Mesodermal cell (in vitro differentiated cells): Measurements from ENCODE around the gene PLBD2.

ENCODE experiments used
- H3K27ac ChIP-seq: 2 replicates; pipeline ENCODE4 v1.7.0; 2013; ENCODE audit warnings: mild to moderate bottlenecking, low read depth, low read length, moderate library complexity; ENCODE audit not compliant: severe bottlenecking
- H3K36me3 ChIP-seq: 2 replicates; pipeline ENCODE4 v1.7.1; 2013; ENCODE audit warnings: mild to moderate bottlenecking, low read length, moderate library complexity; ENCODE audit not compliant: control insufficient read depth, insufficient read depth
- H3K4me1 ChIP-seq: one replicate; pipeline ENCODE4 v1.7.1; 2013; ENCODE audit warnings: mild to moderate bottlenecking, low read length; ENCODE audit not compliant: insufficient read depth, control insufficient read depth, poor library complexity, severe bottlenecking
- H3K4me3 ChIP-seq: 2 replicates; pipeline ENCODE4 v1.7.0; 2013; ENCODE audit warnings: low read length, control low read depth, mild to moderate bottlenecking; ENCODE audit not compliant: insufficient read depth, poor library complexity, severe bottlenecking; ENCODE audit errors: extremely low read depth
- H3K9me3 ChIP-seq: 2 replicates; pipeline ENCODE4 v1.7.1; 2013; ENCODE audit warnings: mild to moderate bottlenecking, low read length, moderate library complexity; ENCODE audit not compliant: control insufficient read depth
- WGBS, 2 experiments: methylation state at CpG; one replicate each; pipeline ENCODE4 v1.1.5; 2013; ENCODE audit warnings: missing lambda C conversion rate in 2 of 2; ENCODE audit not compliant: insufficient coverage in 2 of 2; 5-methylcytosine and 5-hydroxymethylcytosine counted together

The PLBD2 gene

DNA sequence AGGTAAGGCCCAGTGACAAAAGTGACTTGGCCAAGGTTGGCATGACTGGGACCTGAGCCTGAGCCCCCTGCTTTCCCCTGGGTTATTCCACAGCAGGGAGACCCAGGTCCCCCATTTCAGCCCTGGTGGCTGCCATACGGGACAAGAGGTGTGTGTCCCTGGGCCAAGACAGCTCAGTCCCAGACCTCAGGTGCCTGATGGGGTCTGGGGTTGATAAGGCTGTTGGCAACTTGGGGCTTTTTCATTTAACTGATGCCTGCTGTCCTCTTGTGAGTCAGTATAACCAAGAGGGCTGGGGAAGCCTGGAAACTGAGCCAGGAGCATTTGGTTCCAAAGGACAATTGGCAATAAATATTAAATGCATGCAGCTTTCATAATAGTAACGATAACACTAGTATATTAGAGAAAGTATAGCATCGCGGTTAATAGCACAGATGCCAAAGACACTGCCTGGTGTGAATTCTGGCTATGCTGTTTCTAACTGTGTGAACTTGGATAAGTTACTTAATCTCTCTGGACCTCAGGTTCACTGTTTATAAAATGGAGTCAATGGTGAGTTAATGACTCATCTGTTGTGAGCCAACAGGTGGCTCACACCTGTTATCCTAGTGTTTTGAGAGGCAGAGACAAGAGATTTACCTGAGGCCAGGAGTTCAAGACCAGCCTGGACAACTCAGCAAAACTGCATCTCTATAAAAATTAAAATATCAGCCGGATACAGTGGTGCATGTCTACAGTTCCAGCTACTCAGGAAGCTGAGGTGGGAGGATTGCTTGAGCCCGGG is 64.7 kb downstream of the PLBD2 start:
- Histone ChIP-seq H3K4me1 (peaks cover 3% of the 10 kb centered on the region), H3K36me3 (no peaks in the 10 kb centered on the region), H3K9me3 (no peaks in the 10 kb centered on the region), H3K4me3 (peak overlapping the region; percentile 40), H3K27ac (peak overlapping the region; percentile 89)
- 90 to 100% methylated on average over 1 to 4 of the region's 6 CpGs for WGBS, 2 experiments

DNA sequence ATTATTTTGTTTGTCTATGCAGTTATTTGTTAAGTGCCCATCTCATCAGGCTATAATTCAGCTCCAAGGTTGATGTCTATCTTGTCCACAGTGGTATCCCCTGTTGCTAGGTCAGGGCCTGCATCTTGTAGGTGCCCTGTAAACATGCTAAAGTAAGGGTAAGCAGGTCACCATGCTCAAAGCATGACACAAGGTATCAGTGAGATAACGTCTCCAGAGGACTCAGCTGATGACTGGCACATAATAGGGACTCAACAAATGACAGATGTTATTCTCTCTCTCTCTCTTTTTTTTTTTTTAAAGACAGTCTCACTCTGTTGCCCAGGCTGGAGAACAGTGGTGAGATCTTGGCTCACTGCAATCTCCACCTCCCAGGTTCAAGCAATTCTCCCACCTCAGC is 66.1 kb downstream of the PLBD2 start:
- H3K4me3 ChIP-seq = no peak overlapping the region
- no peaks in the 10 kb centered on the region for H3K36me3 ChIP-seq
- 100% methylated on average over 1 of the region's 1 CpG for WGBS, 2 experiments
- H3K9me3 ChIP-seq = no peaks in the 10 kb centered on the region
- peaks cover 3% of the 10 kb centered on the region for H3K4me1 ChIP-seq
- no peak overlapping the region for H3K27ac ChIP-seq

DNA sequence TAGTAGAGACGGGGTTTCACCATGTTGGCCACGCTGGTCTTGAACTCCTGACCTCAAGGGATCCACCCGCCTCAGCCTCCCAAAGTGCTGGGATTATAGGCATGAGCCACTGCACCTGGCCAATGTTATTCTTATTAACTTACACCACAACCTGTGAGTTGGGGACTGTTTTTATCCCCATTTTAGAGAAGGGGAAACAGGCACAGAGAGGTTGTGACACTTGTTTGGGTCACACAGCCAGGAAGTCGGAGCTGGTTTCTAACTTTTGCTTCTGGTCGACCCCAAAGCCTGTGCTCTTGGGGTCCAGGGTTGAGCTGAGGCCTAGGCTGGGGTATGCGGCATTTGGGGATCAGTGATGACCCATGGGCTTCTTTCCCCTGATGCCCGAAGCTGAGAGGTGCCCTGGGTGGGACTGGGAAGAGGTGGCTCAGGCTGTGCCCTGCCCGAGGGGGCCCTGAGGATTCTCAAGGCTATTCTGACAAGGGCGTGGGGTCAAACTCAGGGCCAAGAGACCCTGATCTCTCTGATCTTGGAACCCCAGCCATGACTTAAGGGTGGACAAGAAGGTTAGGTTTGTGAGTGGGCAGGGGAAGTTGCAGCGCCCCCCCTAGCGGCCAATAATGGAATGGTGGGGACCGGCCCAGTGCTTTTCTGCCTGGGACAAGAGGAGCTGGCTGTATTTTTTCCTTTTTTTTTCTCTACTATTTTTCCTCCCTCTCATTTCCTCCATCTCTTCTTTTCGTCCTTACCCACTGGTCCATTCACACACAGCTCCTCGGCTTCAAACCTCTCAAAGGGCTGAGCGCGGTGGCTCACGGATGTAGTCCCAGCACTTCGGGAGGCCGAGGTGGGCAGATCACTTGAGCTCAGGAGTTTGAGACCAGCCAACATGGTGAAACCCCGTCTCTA is 66.8 kb downstream of the PLBD2 start:
- Histone ChIP-seq H3K27ac (no peak overlapping the region), H3K4me1 (peaks cover 3% of the 10 kb centered on the region), H3K36me3 (no peaks in the 10 kb centered on the region), H3K4me3 (no peak overlapping the region), H3K9me3 (no peaks in the 10 kb centered on the region)
- 53 to 54% methylated on average over 14 to 17 of the region's 20 CpGs for WGBS, 2 experiments

DNA sequence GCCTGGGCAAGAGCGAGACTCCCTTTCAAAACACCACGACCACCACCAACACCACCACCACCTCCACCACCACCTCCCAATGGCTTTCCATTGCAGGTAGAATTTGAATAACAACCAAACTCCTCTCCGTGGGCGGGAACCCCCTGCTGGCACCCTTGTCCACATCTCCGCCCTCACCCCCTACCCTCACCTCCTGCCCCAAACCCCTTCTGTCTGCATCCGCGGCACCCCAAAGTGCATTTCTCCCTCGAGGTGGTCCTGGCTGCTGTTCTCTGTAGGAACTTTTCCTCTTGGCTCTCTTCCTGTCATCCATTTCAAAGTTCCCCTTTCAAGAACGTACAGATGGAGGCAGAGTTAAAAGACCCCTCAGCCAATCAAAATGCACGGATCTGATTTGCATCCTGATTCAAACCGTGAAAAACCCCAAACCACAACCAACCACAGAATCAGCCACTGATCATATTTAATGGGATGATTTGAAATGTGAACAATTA is 67.6 kb downstream of the PLBD2 start:
- Histone ChIP-seq H3K36me3 (no peaks in the 10 kb centered on the region), H3K27ac (no peak overlapping the region), H3K4me1 (peaks cover 3% of the 10 kb centered on the region), H3K4me3 (no peak overlapping the region), H3K9me3 (no peaks in the 10 kb centered on the region)
- 23 to 26% methylated on average over 8 to 9 of the region's 11 CpGs for WGBS, 2 experiments

DNA sequence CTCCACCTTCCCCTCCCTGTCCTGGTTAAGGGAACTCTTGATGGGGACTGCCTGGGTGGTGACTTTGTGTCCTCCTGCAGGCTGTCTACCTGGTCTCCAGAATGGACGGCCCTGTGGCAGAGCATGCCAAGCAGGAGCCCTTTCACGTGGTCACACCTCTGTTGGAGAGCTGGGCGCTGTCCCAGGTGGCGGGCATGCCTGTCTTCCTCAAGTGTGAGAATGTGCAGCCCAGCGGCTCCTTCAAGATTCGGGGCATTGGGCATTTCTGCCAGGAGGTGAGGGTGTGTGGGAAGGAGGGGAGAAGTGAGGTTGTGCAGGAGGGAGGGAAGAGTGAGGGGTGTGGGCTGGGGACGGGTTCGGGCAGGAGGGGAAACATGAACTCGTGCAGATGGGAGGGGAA is 69.5 kb downstream of the PLBD2 start:
- Histone ChIP-seq H3K27ac (no peak overlapping the region), H3K9me3 (no peaks in the 10 kb centered on the region), H3K36me3 (no peaks in the 10 kb centered on the region), H3K4me3 (no peak overlapping the region), H3K4me1 (no peaks in the 10 kb centered on the region)
- WGBS, 2 experiments = 86 to 91% methylated on average over 8 to 9 of the region's 9 CpGs

DNA sequence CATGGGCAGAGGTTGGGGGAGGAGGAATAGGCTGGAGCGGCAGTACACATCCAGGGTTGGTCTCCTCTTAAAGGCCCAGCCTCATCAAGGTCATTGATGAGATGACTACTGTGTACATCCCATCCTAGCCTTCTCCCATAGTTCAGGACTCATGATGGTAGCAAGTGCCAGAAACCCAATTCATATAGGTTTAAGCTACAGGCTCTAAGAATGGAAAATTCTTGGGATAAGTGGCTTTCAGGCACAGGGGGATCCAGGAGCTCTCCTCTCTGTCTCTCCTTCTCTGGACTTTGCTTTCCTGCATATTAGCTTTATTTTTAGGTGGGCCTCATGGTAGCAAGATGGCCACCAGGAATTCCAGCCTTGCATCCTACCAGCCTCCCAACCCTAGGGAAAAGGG is 70.1 kb downstream of the PLBD2 start:
- H3K9me3 ChIP-seq = no peaks in the 10 kb centered on the region
- no peak overlapping the region for H3K4me3 ChIP-seq
- no peak overlapping the region for H3K27ac ChIP-seq
- WGBS, 2 experiments = 100% methylated on average over 1 of the region's 1 CpG; no CpG with 5 or more reads in 1 of the 2 experiments
- no peaks in the 10 kb centered on the region for H3K4me1 ChIP-seq
- no peaks in the 10 kb centered on the region for H3K36me3 ChIP-seq

DNA sequence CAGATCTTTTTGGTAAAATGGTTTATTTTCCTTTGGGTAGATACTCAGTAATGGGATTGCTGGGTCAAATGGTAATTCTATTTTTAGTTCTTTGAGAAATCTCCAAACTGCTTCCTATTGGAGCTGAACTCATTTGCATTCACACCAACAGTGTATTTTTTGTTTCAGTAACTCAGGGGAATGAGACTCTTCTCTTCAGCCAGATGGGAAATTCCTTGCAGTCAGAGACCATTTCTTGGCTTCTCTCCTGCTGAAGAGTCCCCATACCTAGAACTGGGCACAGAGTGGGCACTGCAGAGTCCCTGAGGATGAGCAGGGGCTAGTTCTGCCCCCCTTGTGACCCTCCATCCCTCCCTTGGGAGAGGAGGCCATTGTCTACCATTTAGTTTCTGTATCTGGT is 74.6 kb downstream of the PLBD2 start:
- Histone ChIP-seq H3K4me1 (no peaks in the 10 kb centered on the region), H3K36me3 (no peaks in the 10 kb centered on the region), H3K9me3 (no peaks in the 10 kb centered on the region), H3K27ac (no peak overlapping the region), H3K4me3 (no peak overlapping the region)

DNA sequence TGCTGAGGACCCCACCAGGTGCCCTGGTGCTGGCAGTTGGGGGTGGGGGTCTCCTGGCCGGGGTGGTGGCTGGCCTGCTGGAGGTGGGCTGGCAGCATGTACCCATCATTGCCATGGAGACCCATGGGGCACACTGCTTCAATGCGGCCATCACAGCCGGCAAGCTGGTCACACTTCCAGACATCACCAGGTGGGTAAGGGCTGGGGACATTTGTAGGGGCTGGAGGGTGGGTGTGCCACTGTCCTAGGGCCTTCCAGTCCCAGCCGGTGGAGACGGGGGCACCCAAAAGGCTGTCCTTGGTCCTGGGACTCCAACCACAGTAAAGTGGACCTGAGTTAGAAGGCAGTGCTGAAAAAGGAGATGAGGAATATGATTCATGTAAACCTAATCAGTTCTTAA is 77.0 kb downstream of the PLBD2 start:
- 63 to 80% methylated on average over 1 to 2 of the region's 5 CpGs for WGBS, 2 experiments
- Histone ChIP-seq H3K4me1 (no peaks in the 10 kb centered on the region), H3K9me3 (no peaks in the 10 kb centered on the region), H3K27ac (no peak overlapping the region), H3K36me3 (no peaks in the 10 kb centered on the region), H3K4me3 (no peak overlapping the region)

DNA sequence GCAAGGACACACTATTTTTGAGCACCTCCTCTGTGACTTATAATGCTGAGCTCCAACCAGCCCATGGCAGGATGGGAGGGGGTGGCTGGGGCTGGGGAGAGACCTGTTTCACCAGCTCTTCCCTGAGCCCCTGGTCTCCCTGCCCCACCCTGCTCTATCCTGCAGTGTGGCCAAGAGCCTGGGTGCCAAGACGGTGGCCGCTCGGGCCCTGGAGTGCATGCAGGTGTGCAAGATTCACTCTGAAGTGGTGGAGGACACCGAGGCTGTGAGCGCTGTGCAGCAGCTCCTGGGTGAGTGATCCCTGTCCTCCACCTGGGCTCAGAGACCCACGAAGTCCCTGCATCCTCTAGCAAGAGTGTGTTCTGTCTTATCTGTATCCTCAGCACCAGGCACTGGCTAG is 78.2 kb downstream of the PLBD2 start:
- no peaks in the 10 kb centered on the region for H3K4me1 ChIP-seq
- H3K36me3 ChIP-seq = no peaks in the 10 kb centered on the region
- H3K4me3 ChIP-seq = no peak overlapping the region
- WGBS, 2 experiments = 83 to 100% methylated on average over 1 to 3 of the region's 6 CpGs
- no peak overlapping the region for H3K27ac ChIP-seq
- no peaks in the 10 kb centered on the region for H3K9me3 ChIP-seq

DNA sequence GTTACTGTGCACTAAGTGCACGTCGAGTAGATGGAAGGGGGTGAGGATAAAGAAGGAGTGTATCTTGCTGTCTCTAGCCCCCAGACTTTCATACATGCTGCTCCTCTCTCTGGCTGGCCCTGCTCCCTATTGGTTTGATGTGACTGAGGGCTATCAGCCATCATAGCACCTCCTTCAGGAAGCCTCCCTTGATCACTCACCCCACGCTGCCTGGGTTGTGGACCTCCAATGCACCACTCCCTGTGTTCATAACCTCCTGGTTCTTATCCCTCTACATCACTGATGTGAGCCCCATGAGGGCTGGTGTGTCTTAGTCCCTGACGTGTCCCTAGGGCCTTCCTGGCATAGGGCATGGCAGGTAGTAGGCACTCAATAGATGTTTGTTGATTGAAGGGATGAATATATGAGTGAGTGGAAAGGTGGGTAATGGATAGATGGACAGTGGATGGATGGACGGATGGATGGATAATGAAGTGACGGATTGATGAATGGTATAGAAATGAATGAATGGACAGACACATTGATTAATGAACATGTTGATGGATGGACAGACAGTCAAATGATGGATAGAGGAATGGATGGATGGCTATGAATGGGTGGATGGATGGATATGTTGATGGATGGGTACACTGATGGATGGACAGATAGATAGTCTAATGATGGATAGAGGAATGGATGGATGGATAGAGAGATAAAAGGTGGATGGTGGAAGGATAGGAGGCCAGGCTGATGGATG is 78.8 kb downstream of the PLBD2 start:
- no peak overlapping the region for H3K27ac ChIP-seq
- no peaks in the 10 kb centered on the region for H3K36me3 ChIP-seq
- H3K4me3 ChIP-seq = no peak overlapping the region
- no peaks in the 10 kb centered on the region for H3K4me1 ChIP-seq
- WGBS, 2 experiments = 76 to 81% methylated on average over 3 to 6 of the region's 6 CpGs
- H3K9me3 ChIP-seq = no peaks in the 10 kb centered on the region
